ENCODE data around the gene POLH. TPM values are rescaled to one million over a fixed set of nuclear protein-coding genes. Genes with fewer than 3 reads are reported as not detected.
"Not testable (repeated sequence)": the region's sequence is repeated elsewhere in the genome, so short reads cannot be mapped to it uniquely, and the experiment has no call there.

POLH gene
- total RNA-seq, 3 donors from 2014 or later (not counting 1 experiment from before 2014, with no cell fraction given), result 7.7 to 11.2 (median 7.8) TPM

DNA sequence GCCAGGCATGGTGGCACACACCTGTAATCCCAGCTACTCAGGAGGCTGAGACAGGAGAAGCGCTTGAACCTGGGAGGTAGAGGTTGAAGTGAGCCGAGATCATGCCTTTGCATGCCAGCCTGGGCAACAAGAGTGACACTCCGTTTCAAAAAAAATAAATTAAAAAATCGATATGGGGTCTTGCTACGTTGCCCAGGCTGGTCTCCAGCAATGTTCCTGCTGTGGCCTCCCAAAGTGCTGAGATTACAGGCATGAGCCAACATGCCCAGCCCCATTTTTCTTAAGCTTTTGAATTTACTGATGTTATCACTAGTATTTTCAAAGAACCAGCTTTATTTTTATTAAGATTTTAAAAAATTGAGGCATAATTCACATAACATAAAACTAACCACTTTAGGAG lies 35.5 kb upstream of the POLH start:
- no peak overlapping the region for H3K4me3 ChIP-seq (ENCODE audit: low read length)
- H3K4me1 Mint-ChIP-seq, result peaks cover 9 to 10% of the 10 kb centered on the region in 2 donors
- H3K27me3 Mint-ChIP-seq (ENCODE audit: low read depth in 2 of 2), result no peaks in the 10 kb centered on the region
- DNase-seq (no peak), ATAC-seq (no peak)
- peaks cover 5% of the 10 kb centered on the region for H3K36me3 Mint-ChIP-seq
- intact Hi-C loops (cut with micrococcal nuclease), result no loop called here
- peaks cover 31% of the 10 kb centered on the region for H3K36me3 ChIP-seq (ENCODE audit: control insufficient read depth, insufficient read depth, low read length)
- TF ChIP-seq, protein P1, sequence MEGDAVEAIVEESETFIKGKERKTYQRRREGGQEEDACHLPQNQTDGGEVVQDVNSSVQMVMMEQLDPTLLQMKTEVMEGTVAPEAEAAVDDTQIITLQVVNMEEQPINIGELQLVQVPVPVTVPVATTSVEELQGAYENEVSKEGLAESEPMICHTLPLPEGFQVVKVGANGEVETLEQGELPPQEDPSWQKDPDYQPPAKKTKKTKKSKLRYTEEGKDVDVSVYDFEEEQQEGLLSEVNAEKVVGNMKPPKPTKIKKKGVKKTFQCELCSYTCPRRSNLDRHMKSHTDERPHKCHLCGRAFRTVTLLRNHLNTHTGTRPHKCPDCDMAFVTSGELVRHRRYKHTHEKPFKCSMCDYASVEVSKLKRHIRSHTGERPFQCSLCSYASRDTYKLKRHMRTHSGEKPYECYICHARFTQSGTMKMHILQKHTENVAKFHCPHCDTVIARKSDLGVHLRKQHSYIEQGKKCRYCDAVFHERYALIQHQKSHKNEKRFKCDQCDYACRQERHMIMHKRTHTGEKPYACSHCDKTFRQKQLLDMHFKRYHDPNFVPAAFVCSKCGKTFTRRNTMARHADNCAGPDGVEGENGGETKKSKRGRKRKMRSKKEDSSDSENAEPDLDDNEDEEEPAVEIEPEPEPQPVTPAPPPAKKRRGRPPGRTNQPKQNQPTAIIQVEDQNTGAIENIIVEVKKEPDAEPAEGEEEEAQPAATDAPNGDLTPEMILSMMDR (IDR thresholded peaks at IDR 0.05), result no peak
- no peaks in the 10 kb centered on the region for H3K9me3 Mint-ChIP-seq
- no peak overlapping the region for H3K27ac Mint-ChIP-seq
- no peak overlapping the region for H3K4me3 Mint-ChIP-seq
- H3K9me3 ChIP-seq (ENCODE audit: control insufficient read depth, insufficient read depth, low read length), result no peaks in the 10 kb centered on the region
- H3K27me3 ChIP-seq (ENCODE audit: control insufficient read depth, insufficient read depth, low read length), result no peaks in the 10 kb centered on the region
- H3K27ac ChIP-seq (ENCODE audit: low read length), result no peak overlapping the region
- H3K4me1 ChIP-seq (ENCODE audit: control insufficient read depth, insufficient read depth, low read length), result peaks cover 14% of the 10 kb centered on the region
- 98% methylated on average over 5 of the region's 5 CpGs for WGBS (ENCODE audit: insufficient coverage)

- ATAC-seq (no peak), DNase-seq (no peak)
- no peaks in the 10 kb centered on the region for H3K27me3 ChIP-seq (ENCODE audit: control insufficient read depth, insufficient read depth, low read length)
- H3K4me3 ChIP-seq (ENCODE audit: low read length), result no peak overlapping the region
- 83% methylated on average over 3 of the region's 8 CpGs for WGBS (ENCODE audit: insufficient coverage)
- H3K36me3 ChIP-seq (ENCODE audit: control insufficient read depth, insufficient read depth, low read length), result peaks cover 43% of the 10 kb centered on the region
- H3K27ac Mint-ChIP-seq, result no peak overlapping the region
- H3K4me1 Mint-ChIP-seq, result peaks cover 9 to 10% of the 10 kb centered on the region in 2 donors
- intact Hi-C loops (cut with micrococcal nuclease), result no loop called here
- H3K4me3 Mint-ChIP-seq, result no peak overlapping the region
- H3K4me1 ChIP-seq (ENCODE audit: control insufficient read depth, insufficient read depth, low read length), result peaks cover 14% of the 10 kb centered on the region
- no peaks in the 10 kb centered on the region for H3K9me3 ChIP-seq (ENCODE audit: control insufficient read depth, insufficient read depth, low read length)
- H3K27ac ChIP-seq (ENCODE audit: low read length), result no peak overlapping the region
- H3K27me3 Mint-ChIP-seq (ENCODE audit: low read depth in 2 of 2), result no peaks in the 10 kb centered on the region
- TF ChIP-seq, protein P1 (IDR thresholded peaks at IDR 0.05), result no peak
- H3K9me3 Mint-ChIP-seq, result no peaks in the 10 kb centered on the region
- H3K36me3 Mint-ChIP-seq, result peaks cover 13% of the 10 kb centered on the region
These were observed 34.1 kb upstream of the POLH start for GRCh38 chr6:43541774-43542471.

GRCh38 chr6:43544461-43544860 lies 31.5 kb upstream of the POLH start:
- peaks cover 58% of the 10 kb centered on the region for H3K36me3 ChIP-seq (ENCODE audit: control insufficient read depth, insufficient read depth, low read length)
- no peaks in the 10 kb centered on the region for H3K9me3 Mint-ChIP-seq
- H3K27ac Mint-ChIP-seq, result peak overlapping the region; percentile 13 to 61
- H3K36me3 Mint-ChIP-seq, result peaks cover 26% of the 10 kb centered on the region
- no peaks in the 10 kb centered on the region for H3K9me3 ChIP-seq (ENCODE audit: control insufficient read depth, insufficient read depth, low read length)
- H3K27me3 ChIP-seq (ENCODE audit: control insufficient read depth, insufficient read depth, low read length), result no peaks in the 10 kb centered on the region
- no peaks in the 10 kb centered on the region for H3K27me3 Mint-ChIP-seq (ENCODE audit: low read depth in 2 of 2)
- peak overlapping the region; percentile 2 for H3K27ac ChIP-seq (ENCODE audit: low read length)
- DNase-seq (peak in 1 of 2 donors; percentile 21), ATAC-seq (peak; percentile 79 to 97 (median 89))
- TF ChIP-seq, protein P1 (IDR thresholded peaks at IDR 0.05), result no peak
- peaks cover 9 to 10% of the 10 kb centered on the region in 2 donors for H3K4me1 Mint-ChIP-seq
- intact Hi-C loops (cut with micrococcal nuclease), result no loop called here
- H3K4me1 ChIP-seq (ENCODE audit: control insufficient read depth, insufficient read depth, low read length), result peaks cover 14% of the 10 kb centered on the region
- no peak overlapping the region for H3K4me3 ChIP-seq (ENCODE audit: low read length)
- H3K4me3 Mint-ChIP-seq, result peak overlapping the region; percentile 52
- WGBS (ENCODE audit: insufficient coverage), result 48% methylated on average over 4 of the region's 4 CpGs

GRCh38 chr6:43547222-43547621 lies 28.8 kb upstream of the POLH start:
- H3K4me1 ChIP-seq (ENCODE audit: control insufficient read depth, insufficient read depth, low read length), result peaks cover 14% of the 10 kb centered on the region
- peaks cover 9 to 10% of the 10 kb centered on the region in 2 donors for H3K4me1 Mint-ChIP-seq
- DNase-seq (no peak), ATAC-seq (no peak)
- no peak overlapping the region for H3K4me3 Mint-ChIP-seq
- peak overlapping the region; percentile 42 for H3K27ac ChIP-seq (ENCODE audit: low read length)
- H3K4me3 ChIP-seq (ENCODE audit: low read length), result no peak overlapping the region
- intact Hi-C loops (cut with micrococcal nuclease), result no loop called here
- no peaks in the 10 kb centered on the region for H3K9me3 ChIP-seq (ENCODE audit: control insufficient read depth, insufficient read depth, low read length)
- 96% methylated on average over 2 of the region's 3 CpGs for WGBS (ENCODE audit: insufficient coverage)
- TF ChIP-seq, protein P1 (IDR thresholded peaks at IDR 0.05), result no peak
- peaks cover 36% of the 10 kb centered on the region for H3K36me3 Mint-ChIP-seq
- no peaks in the 10 kb centered on the region for H3K27me3 Mint-ChIP-seq (ENCODE audit: low read depth in 2 of 2)
- peaks cover 70% of the 10 kb centered on the region for H3K36me3 ChIP-seq (ENCODE audit: control insufficient read depth, insufficient read depth, low read length)
- no peaks in the 10 kb centered on the region for H3K9me3 Mint-ChIP-seq
- no peaks in the 10 kb centered on the region for H3K27me3 ChIP-seq (ENCODE audit: control insufficient read depth, insufficient read depth, low read length)
- H3K27ac Mint-ChIP-seq, result no peak overlapping the region

DNA sequence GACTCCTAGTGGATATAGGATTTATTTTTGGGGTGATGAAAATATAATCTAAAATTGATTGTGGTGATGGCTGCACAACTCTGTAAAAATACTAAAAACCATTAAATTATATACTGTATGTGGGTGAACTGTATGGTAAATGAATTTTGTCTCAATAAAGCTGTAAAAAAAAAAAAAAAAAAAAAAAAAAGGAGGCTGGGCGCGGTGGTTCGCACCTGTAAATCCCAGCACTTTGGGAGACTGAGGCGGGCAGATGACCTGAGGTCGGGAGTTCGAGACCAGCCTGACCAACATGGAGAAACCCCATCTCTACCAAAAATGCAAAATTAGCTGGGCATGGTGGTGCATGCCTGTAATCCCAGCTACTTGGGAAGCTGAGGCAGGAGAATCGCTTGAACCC lies 18.4 kb upstream of the POLH start:
- peaks cover 75% of the 10 kb centered on the region for H3K36me3 ChIP-seq (ENCODE audit: control insufficient read depth, insufficient read depth, low read length)
- H3K9me3 Mint-ChIP-seq; H3K9me3 ChIP-seq (ENCODE audit: control insufficient read depth, insufficient read depth, low read length); H3K27me3 ChIP-seq (ENCODE audit: control insufficient read depth, insufficient read depth, low read length); DNase-seq; H3K4me3 Mint-ChIP-seq; H3K4me1 ChIP-seq (ENCODE audit: control insufficient read depth, insufficient read depth, low read length); intact Hi-C loops (cut with micrococcal nuclease); H3K4me1 Mint-ChIP-seq; H3K27ac Mint-ChIP-seq; ATAC-seq; H3K27ac ChIP-seq (ENCODE audit: low read length); H3K27me3 Mint-ChIP-seq (ENCODE audit: low read depth in 2 of 2); H3K4me3 ChIP-seq (ENCODE audit: low read length): not testable (repeated sequence)
- 100% methylated on average over 6 of the region's 7 CpGs for WGBS (ENCODE audit: insufficient coverage)
- peaks cover 39% of the 10 kb centered on the region for H3K36me3 Mint-ChIP-seq

Data from natural killer cell (primary cell).